HEK293 (cell line): ENCODE measurements around the gene PRLR.

Source experiments
- CTCF ChIA-PET: fragments of 350-600 bp; formaldehyde crosslinking; extraction: SDS; loops from one replicate; lab custom pipeline; 2021; ENCODE audit warnings: antibody characterized with exemption; lab: Yijun Ruan, JAX
- POLR2A ChIA-PET: fragments of 300-600 bp; formaldehyde crosslinking; extraction: SDS; loops from one replicate; lab custom pipeline; 2020; ENCODE audit warnings: antibody characterized with exemption, inconsistent platforms; lab: Yijun Ruan, JAX
- H3K27ac ChIP-seq: fragments of 200-500 bp; sonication (Bioruptor generic); 2 replicates; pipeline ENCODE4 v1.5.1; 2014; ENCODE audit warnings: low read depth, low read length, control low read depth, inconsistent platforms; ENCODE audit errors: extremely low read depth
- H3K36me3 ChIP-seq, 2 experiments: fragments of 200-500 bp in 1 of 2; sonication (Bioruptor generic) in 1 of 2; 1 replicate in 1 of 2; 2 replicates in 1 of 2; pipeline ENCODE4 v1.5.1; 2014 to 2017; ENCODE audit warnings: inconsistent platforms in 2 of 2, low read length in 2 of 2; ENCODE audit not compliant: control insufficient read depth in 2 of 2, insufficient read depth in 1 of 2
- H3K4me1 ChIP-seq: fragments of 200-500 bp; sonication (Bioruptor generic); 2 replicates; pipeline ENCODE4 v1.5.1; 2014; ENCODE audit warnings: mild to moderate bottlenecking, low read length, inconsistent platforms; ENCODE audit not compliant: control insufficient read depth, insufficient read depth
- H3K4me3 ChIP-seq: 2 replicates; pipeline ENCODE4 v1.5.1; 2011; ENCODE audit warnings: low read depth, mild to moderate bottlenecking, control low read depth, low read length, moderate library complexity
- H3K9me3 ChIP-seq: fragments of 200-500 bp; sonication (Bioruptor generic); 2 replicates; pipeline ENCODE4 v1.5.1; 2014; ENCODE audit warnings: low read depth, low read length, inconsistent platforms; ENCODE audit not compliant: control insufficient read depth, insufficient read depth
- FEZF1 ChIP-seq: fragments of 450-650 bp; formaldehyde crosslinking; IDR thresholded peaks from 2 replicates; pipeline ENCODE4 v1.5.1; 2016; ENCODE audit warnings: missing biosample characterization, missing genetic modification characterization
- GLI4 ChIP-seq: fragments of 450-650 bp; formaldehyde crosslinking; IDR thresholded peaks from 2 replicates; pipeline ENCODE4 v1.5.1; 2016; ENCODE audit warnings: missing biosample characterization, missing genetic modification characterization
- SP2 ChIP-seq: fragments of 450-650 bp; formaldehyde crosslinking; IDR thresholded peaks from 2 replicates; pipeline ENCODE4 v1.5.1; 2016; ENCODE audit warnings: missing biosample characterization, missing genetic modification characterization
- ZEB2 ChIP-seq: fragments of 450-650 bp; formaldehyde crosslinking; IDR thresholded peaks from 2 replicates; pipeline ENCODE4 v1.5.1; 2016; ENCODE audit warnings: missing biosample characterization, missing genetic modification characterization
- ZFHX2 ChIP-seq: fragments of 450-650 bp; formaldehyde crosslinking; conservative IDR thresholded peaks from 2 replicates; pipeline ENCODE4 v1.5.1; 2016; ENCODE audit warnings: missing biosample characterization, missing genetic modification characterization
- ZFP41 ChIP-seq: fragments of 450-650 bp; formaldehyde crosslinking; IDR thresholded peaks from 2 replicates; pipeline ENCODE4 v1.5.1; 2016; ENCODE audit warnings: missing biosample characterization, missing genetic modification characterization, borderline replicate concordance
- ZNF2 ChIP-seq: fragments of 450-650 bp; formaldehyde crosslinking; IDR thresholded peaks from 2 replicates; pipeline ENCODE4 v1.5.1; 2016; ENCODE audit warnings: missing biosample characterization, missing genetic modification characterization
- ZNF211 ChIP-seq: fragments of 450-650 bp; formaldehyde crosslinking; IDR thresholded peaks from 2 replicates; pipeline ENCODE4 v1.5.1; 2016; ENCODE audit warnings: low read depth, missing biosample characterization, missing genetic modification characterization
- ZNF366 ChIP-seq: fragments of 450-650 bp; formaldehyde crosslinking; conservative IDR thresholded peaks from 2 replicates; pipeline ENCODE4 v1.5.1; 2016; ENCODE audit warnings: missing biosample characterization, missing genetic modification characterization
- ZNF510 ChIP-seq: fragments of 450-650 bp; formaldehyde crosslinking; IDR thresholded peaks from 2 replicates; pipeline ENCODE4 v1.5.1; 2018; ENCODE audit warnings: mild to moderate bottlenecking, missing genetic modification characterization, missing biosample characterization; ENCODE audit not compliant: insufficient replicate concordance
- ZNF514 ChIP-seq: fragments of 450-650 bp; formaldehyde crosslinking; IDR thresholded peaks from 2 replicates; pipeline ENCODE4 v1.5.1; 2016; ENCODE audit warnings: missing biosample characterization, missing genetic modification characterization
- ZNF548 ChIP-seq: fragments of 450-650 bp; formaldehyde crosslinking; IDR thresholded peaks from 2 replicates; pipeline ENCODE4 v1.5.1; 2016; ENCODE audit warnings: missing biosample characterization, missing genetic modification characterization
- ZNF639 ChIP-seq: fragments of 450-650 bp; formaldehyde crosslinking; IDR thresholded peaks from 2 replicates; pipeline ENCODE4 v1.5.1; 2016; ENCODE audit warnings: missing biosample characterization, missing genetic modification characterization
- ZNF654 ChIP-seq: fragments of 450-650 bp; formaldehyde crosslinking; IDR thresholded peaks from 2 replicates; pipeline ENCODE4 v1.5.1; 2016; ENCODE audit warnings: low read depth, missing biosample characterization, missing genetic modification characterization
- ZNF677 ChIP-seq: fragments of 450-650 bp; IDR thresholded peaks from 2 replicates; pipeline ENCODE4 v1.5.0; 2018; ENCODE audit warnings: missing biosample characterization, mild to moderate bottlenecking, missing genetic modification characterization, moderate library complexity
- ZSCAN18 ChIP-seq: fragments of 450-650 bp; formaldehyde crosslinking; IDR thresholded peaks from 2 replicates; pipeline ENCODE4 v1.5.1; 2016; ENCODE audit warnings: missing biosample characterization, missing genetic modification characterization
- TF ChIP-seq, protein P1 (sequence below): fragments of 450-650 bp; formaldehyde crosslinking; conservative IDR thresholded peaks from 2 replicates; pipeline ENCODE4 v1.5.1; 2016; ENCODE audit warnings: low read depth, missing biosample characterization, missing genetic modification characterization

Gene PRLR

DNA sequence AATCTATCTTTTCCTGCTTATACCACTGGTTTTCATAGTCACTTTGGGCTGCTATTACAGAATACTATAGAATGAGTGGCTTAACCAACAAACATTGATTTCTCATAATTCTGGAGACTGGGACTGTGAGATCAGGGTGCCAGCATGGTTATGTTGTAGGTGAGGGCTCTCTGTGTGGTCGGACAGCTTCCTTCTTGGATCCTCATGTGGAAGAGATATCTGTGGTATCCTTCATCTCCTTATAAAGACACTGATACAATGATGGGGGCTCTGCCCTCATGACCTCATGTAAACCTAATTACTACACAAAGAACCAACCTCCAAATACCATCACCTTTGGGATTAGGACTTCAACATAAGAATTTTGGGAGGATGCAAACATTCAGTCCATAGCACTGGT is 13.9 kb upstream of the PRLR start:
- Histone ChIP-seq H3K27ac (no peak overlapping the region), H3K4me1 (no peaks in the 10 kb centered on the region; the same call in 1 of the 2 replicates), H3K36me3 (no peaks in the 10 kb centered on the region), H3K9me3 (no peaks in the 10 kb centered on the region), H3K4me3 (no peak overlapping the region)
- ChIA-PET POLR2A (no interaction called here), CTCF (interaction anchor here (0.6 kb wide), 1 partner anchor 535 kb away, joined by 3 read pairs; no protein-coding TSS in a partner anchor)
- TF ChIP-seq ZNF211 (tag by site-specific recombination) (no peak), FEZF1 (tag by site-specific recombination) (no peak), ZNF677 (tag by site-specific recombination) (no peak), ZEB2 (no peak), ZNF639 (tag by site-specific recombination) (no peak), ZSCAN18 (tag by site-specific recombination) (no peak)

DNA sequence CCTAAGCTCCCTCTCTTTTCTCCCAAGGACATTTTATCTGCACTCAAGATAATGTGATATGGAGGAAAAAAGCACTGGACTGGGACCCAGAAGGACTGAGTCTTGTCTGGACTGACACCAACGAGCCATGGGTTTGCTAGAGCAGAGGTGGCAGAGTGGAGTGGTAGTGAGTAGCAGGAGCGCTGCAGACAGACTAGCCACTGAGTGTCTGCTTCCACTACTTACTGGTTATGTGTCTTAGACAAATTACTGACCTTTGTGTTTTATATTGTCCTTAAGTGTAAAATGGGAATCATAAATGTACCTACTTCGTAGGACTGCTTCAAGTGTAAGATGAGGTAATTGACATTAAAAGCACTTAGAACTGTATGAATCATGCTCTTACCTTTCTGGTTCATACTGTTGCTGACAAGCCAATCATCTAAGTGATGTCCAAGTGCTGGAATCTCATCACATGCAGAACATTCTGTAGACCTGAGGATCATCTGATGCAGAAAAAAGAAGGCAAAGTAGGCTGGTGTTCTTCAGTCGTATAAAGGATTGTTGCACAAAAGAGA is 12.5 kb upstream of the PRLR start:
- TF ChIP-seq ZNF548 (tag by site-specific recombination) (no peak), ZNF366 (tag by site-specific recombination) (no peak), ZNF510 (no peak), ZFP41 (tag by site-specific recombination) (no peak), ZFHX2 (tag by site-specific recombination) (no peak), GLI4 (tag by site-specific recombination) (no peak), ZNF514 (tag by site-specific recombination) (no peak), SP2 (tag by site-specific recombination) (no peak), ZNF2 (tag by site-specific recombination) (no peak), ZNF654 (no peak)
- TF ChIP-seq, protein P1, sequence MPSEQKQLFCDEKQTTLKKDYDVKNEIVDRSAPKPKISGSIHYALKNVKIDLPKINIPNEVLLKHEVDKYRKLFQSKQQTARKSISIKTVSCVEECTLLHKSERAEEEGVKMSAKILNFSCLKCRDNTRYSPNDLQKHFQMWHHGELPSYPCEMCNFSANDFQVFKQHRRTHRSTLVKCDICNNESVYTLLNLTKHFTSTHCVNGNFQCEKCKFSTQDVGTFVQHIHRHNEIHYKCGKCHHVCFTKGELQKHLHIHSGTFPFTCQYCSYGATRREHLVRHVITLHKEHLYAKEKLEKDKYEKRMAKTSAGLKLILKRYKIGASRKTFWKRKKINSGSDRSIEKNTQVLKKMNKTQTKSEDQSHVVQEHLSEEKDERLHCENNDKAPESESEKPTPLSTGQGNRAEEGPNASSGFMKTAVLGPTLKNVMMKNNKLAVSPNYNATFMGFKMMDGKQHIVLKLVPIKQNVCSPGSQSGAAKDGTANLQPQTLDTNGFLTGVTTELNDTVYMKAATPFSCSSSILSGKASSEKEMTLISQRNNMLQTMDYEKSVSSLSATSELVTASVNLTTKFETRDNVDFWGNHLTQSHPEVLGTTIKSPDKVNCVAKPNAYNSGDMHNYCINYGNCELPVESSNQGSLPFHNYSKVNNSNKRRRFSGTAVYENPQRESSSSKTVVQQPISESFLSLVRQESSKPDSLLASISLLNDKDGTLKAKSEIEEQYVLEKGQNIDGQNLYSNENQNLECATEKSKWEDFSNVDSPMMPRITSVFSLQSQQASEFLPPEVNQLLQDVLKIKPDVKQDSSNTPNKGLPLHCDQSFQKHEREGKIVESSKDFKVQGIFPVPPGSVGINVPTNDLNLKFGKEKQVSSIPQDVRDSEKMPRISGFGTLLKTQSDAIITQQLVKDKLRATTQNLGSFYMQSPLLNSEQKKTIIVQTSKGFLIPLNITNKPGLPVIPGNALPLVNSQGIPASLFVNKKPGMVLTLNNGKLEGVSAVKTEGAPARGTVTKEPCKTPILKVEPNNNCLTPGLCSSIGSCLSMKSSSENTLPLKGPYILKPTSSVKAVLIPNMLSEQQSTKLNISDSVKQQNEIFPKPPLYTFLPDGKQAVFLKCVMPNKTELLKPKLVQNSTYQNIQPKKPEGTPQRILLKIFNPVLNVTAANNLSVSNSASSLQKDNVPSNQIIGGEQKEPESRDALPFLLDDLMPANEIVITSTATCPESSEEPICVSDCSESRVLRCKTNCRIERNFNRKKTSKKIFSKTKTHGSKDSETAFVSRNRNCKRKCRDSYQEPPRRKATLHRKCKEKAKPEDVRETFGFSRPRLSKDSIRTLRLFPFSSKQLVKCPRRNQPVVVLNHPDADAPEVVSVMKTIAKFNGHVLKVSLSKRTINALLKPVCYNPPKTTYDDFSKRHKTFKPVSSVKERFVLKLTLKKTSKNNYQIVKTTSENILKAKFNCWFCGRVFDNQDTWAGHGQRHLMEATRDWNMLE = no peak
- H3K36me3 ChIP-seq = no peaks in the 10 kb centered on the region
- H3K27ac ChIP-seq = no peak overlapping the region
- no peak overlapping the region for H3K4me3 ChIP-seq
- no peaks in the 10 kb centered on the region for H3K9me3 ChIP-seq
- POLR2A ChIA-PET = no interaction called here
- no peaks in the 10 kb centered on the region for H3K4me1 ChIP-seq
- CTCF ChIA-PET = no interaction called here
